ENCODE results near the gene PPBP. TPM values are rescaled to one million over a fixed set of nuclear protein-coding genes. Genes with fewer than 3 reads are reported as not detected.

The PPBP gene
- polyA plus RNA-seq, 1 of the 3 experiments (the other 2 are of a cell fraction) = not detected

DNA sequence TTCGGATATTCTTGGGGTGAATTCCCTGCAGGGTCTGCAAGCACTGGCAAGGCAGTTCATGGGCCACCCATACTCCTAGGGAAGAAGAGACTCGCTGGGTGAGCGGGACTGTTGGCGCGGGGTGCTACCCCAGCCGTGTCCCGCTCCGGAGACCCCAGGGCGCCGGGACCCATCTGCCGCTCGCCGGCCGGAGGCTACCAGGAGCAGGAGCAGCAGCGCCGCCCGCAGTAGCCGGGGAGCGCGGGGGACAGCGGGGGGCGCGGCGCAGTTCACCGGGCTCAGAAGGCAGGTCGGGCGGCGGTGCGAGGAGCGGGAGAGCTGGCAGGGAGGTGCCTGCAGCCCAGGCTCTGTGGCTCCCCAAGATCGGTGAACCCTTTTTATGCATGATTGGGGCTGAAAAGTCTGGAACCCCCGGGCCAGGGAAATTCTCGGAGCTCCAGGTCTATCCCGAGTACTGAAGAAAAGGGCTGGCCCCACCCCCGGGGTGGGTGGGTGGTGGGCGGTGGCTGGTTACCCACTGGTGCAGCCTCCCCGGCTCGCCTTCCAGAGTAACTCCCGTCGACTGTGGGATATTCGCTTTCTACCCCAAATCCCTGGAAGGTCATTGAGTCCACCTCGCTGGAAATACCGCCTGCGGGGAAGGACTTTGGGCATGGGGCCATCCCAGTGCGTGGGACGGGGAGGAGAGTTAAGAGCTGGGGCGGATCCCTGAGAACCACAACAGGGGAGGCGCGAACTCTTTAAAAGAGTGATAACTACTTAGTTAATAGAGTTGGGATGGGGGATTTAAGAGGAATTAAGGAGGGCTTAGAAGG is 43.7 kb downstream of the PPBP start:
- Histone ChIP-seq H3K4me1 (ENCODE audit: control insufficient read depth in 1 of 2, insufficient read depth in 2 of 2, low read depth in 1 of 2, low read length in 1 of 2) (no peaks in the 10 kb centered on the region), H3K9ac (no peak overlapping the region), H3K4me3 (ENCODE audit: low read depth in 2 of 2, low read length in 1 of 2) (no peak overlapping the region), H3K27me3 (ENCODE audit: insufficient read depth) (peaks cover 31% of the 10 kb centered on the region), H3K79me2 (ENCODE audit: insufficient read depth) (no peaks in the 10 kb centered on the region), H3K36me3 (replicated peaks in 1 of 2; ENCODE audit: control insufficient read depth in 1 of 2, insufficient read depth in 2 of 2, low read length in 1 of 2) (no peaks in the 10 kb centered on the region), H3K27ac (ENCODE audit: low read depth in 2 of 2, low read length in 1 of 2) (no peak overlapping the region), H3K9me2 (no peaks in the 10 kb centered on the region), H3K4me2 (no peak overlapping the region), H3F3A (replicated peaks; ENCODE audit: insufficient read depth) (no peaks in the 10 kb centered on the region), H4K20me1 (ENCODE audit: insufficient read depth) (no peaks in the 10 kb centered on the region), H2AFZ (ENCODE audit: low read depth) (no peak overlapping the region), H3K9me3 (no peaks in the 10 kb centered on the region)
- 5% methylated on average over 17 of the region's 49 CpGs for WGBS (ENCODE audit: low lambda C conversion rate)
- peak; percentile 11 for DNase-seq
- ChIA-PET CTCF (no interaction called here), POLR2A (no interaction called here)
- no peak for TF ChIP-seq TAF1 (IDR thresholded peaks at IDR 0.05; ENCODE audit: borderline replicate concordance, low read depth, low read length)
- no peak for TF ChIP-seq MEF2A (IDR thresholded peaks at IDR 0.05; ENCODE audit: borderline replicate concordance, low read depth)
- no peak for TF ChIP-seq GATA2 (CRISPR knock-in tag; IDR thresholded peaks at IDR 0.05)
- TF ChIP-seq CHD2 (IDR thresholded peaks at IDR 0.05; ENCODE audit: low read length, partially characterized antibody) = no peak
- TF ChIP-seq JUND (IDR thresholded peaks at IDR 0.05) = no peak

DNA sequence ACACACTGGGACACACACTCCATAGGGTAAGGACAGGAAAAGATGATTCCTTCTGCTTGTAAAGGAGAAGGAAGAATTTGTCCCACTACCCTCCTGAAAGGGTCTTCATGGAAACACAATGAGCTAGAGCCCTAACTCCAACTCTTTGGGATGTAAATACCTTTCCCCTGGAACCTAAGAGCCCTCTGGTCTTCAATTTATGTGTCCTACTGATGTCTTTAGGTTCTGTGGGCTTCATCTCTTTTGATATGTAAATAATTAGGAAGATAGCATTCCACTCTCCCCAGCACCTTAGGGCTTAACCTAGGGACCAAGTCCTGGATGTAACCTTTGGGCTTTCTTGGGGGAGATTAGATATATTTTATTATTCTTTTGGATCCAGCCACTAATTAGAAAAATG is 44.4 kb downstream of the PPBP start:
- no peaks in the 10 kb centered on the region for H4K20me1 ChIP-seq (ENCODE audit: insufficient read depth)
- H3K4me3 ChIP-seq (ENCODE audit: low read depth in 2 of 2, low read length in 1 of 2) = no peak overlapping the region
- TF ChIP-seq RFX5 (IDR thresholded peaks at IDR 0.05; ENCODE audit: low read length) = no peak
- H3K4me1 ChIP-seq (ENCODE audit: control insufficient read depth in 1 of 2, insufficient read depth in 2 of 2, low read depth in 1 of 2, low read length in 1 of 2) = no peaks in the 10 kb centered on the region
- H3K9me2 ChIP-seq = no peaks in the 10 kb centered on the region
- no peaks in the 10 kb centered on the region for H3K9me3 ChIP-seq
- CTCF ChIA-PET = no interaction called here
- POLR2A ChIA-PET = no interaction called here
- no peak overlapping the region for H3K27ac ChIP-seq (ENCODE audit: low read depth in 2 of 2, low read length in 1 of 2)
- no peak overlapping the region for H2AFZ ChIP-seq (ENCODE audit: low read depth)
- H3K27me3 ChIP-seq (ENCODE audit: insufficient read depth) = peaks cover 31% of the 10 kb centered on the region
- no peaks in the 10 kb centered on the region for H3F3A ChIP-seq (replicated peaks; ENCODE audit: insufficient read depth)
- H3K9ac ChIP-seq = no peak overlapping the region
- no peaks in the 10 kb centered on the region for H3K79me2 ChIP-seq (ENCODE audit: insufficient read depth)
- H3K36me3 ChIP-seq (replicated peaks in 1 of 2; ENCODE audit: control insufficient read depth in 1 of 2, insufficient read depth in 2 of 2, low read length in 1 of 2) = no peaks in the 10 kb centered on the region
- H3K4me2 ChIP-seq = no peak overlapping the region
- no peak for DNase-seq

DNA sequence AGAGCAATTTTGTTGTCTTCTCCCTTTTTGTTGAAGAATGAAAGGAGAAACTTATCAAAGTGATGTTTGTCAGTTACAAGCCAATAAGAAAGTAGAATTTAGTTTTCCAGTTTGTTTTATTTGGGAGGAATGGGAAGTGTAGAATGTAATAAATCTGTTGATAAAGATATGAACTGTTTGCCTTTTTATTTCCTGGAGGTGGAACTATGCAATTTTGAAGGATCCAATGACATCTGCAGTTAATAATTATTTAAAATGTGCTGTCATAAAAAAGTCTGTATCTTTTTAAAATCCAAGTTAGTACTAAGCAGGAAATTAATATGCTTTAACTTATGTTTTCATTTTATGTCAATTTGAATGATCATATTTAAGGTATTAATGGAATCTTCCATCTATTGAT is 51.0 kb downstream of the PPBP start:
- CTCF ChIA-PET = no interaction called here
- no peaks in the 10 kb centered on the region for H3K9me3 ChIP-seq
- no peak overlapping the region for H3K9ac ChIP-seq
- H3K27ac ChIP-seq (ENCODE audit: low read depth in 2 of 2, low read length in 1 of 2) = no peak overlapping the region
- H2AFZ ChIP-seq (ENCODE audit: low read depth) = no peak overlapping the region
- POLR2A ChIA-PET = no interaction called here
- no peaks in the 10 kb centered on the region for H3K4me1 ChIP-seq (ENCODE audit: control insufficient read depth in 1 of 2, insufficient read depth in 2 of 2, low read depth in 1 of 2, low read length in 1 of 2)
- no peak for DNase-seq
- H3K27me3 ChIP-seq (ENCODE audit: insufficient read depth) = peaks cover 8% of the 10 kb centered on the region
- H3K4me2 ChIP-seq = no peak overlapping the region
- H3K9me2 ChIP-seq = no peaks in the 10 kb centered on the region
- no peaks in the 10 kb centered on the region for H3K79me2 ChIP-seq (ENCODE audit: insufficient read depth)
- H4K20me1 ChIP-seq (ENCODE audit: insufficient read depth) = no peaks in the 10 kb centered on the region
- H3K4me3 ChIP-seq (ENCODE audit: low read depth in 2 of 2, low read length in 1 of 2) = no peak overlapping the region
- H3K36me3 ChIP-seq (replicated peaks in 1 of 2; ENCODE audit: control insufficient read depth in 1 of 2, insufficient read depth in 2 of 2, low read length in 1 of 2) = no peaks in the 10 kb centered on the region
- H3F3A ChIP-seq (replicated peaks; ENCODE audit: insufficient read depth) = no peaks in the 10 kb centered on the region
- no peak for TF ChIP-seq ELF1 (IDR thresholded peaks at IDR 0.05)
- TF ChIP-seq GATA2 (CRISPR knock-in tag; IDR thresholded peaks at IDR 0.05) = no peak
- no peak for TF ChIP-seq FOSL2 (IDR thresholded peaks at IDR 0.05; ENCODE audit: borderline replicate concordance, low read depth)
- no peak for TF ChIP-seq FOXM1 (IDR thresholded peaks at IDR 0.05; ENCODE audit: low read depth)
- TF ChIP-seq, protein P1, sequence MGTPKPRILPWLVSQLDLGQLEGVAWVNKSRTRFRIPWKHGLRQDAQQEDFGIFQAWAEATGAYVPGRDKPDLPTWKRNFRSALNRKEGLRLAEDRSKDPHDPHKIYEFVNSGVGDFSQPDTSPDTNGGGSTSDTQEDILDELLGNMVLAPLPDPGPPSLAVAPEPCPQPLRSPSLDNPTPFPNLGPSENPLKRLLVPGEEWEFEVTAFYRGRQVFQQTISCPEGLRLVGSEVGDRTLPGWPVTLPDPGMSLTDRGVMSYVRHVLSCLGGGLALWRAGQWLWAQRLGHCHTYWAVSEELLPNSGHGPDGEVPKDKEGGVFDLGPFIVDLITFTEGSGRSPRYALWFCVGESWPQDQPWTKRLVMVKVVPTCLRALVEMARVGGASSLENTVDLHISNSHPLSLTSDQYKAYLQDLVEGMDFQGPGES (IDR thresholded peaks at IDR 0.05; ENCODE audit: low read depth, low read length) = no peak
- no peak for TF ChIP-seq MXI1 (IDR thresholded peaks at IDR 0.05; ENCODE audit: low read depth, low read length)
- TF ChIP-seq, protein P2, sequence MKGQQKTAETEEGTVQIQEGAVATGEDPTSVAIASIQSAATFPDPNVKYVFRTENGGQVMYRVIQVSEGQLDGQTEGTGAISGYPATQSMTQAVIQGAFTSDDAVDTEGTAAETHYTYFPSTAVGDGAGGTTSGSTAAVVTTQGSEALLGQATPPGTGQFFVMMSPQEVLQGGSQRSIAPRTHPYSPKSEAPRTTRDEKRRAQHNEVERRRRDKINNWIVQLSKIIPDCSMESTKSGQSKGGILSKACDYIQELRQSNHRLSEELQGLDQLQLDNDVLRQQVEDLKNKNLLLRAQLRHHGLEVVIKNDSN (IDR thresholded peaks at IDR 0.05; ENCODE audit: borderline replicate concordance, low read depth) = no peak
- no peak for TF ChIP-seq NRF1 (IDR thresholded peaks at IDR 0.05; ENCODE audit: low read depth, low read length)
- TF ChIP-seq TAF1 (IDR thresholded peaks at IDR 0.05; ENCODE audit: borderline replicate concordance, low read depth, low read length) = no peak
- no peak for TF ChIP-seq SMC3 (IDR thresholded peaks at IDR 0.05; ENCODE audit: low read depth, low read length)
- no peak for TF ChIP-seq MEF2A (IDR thresholded peaks at IDR 0.05; ENCODE audit: borderline replicate concordance, low read depth)
- TF ChIP-seq EZH2phosphoT487 (IDR thresholded peaks at IDR 0.05; ENCODE audit: borderline replicate concordance, low read depth) = no peak
